Liver (tissue), 9 donors: ENCODE data around the gene SLC9A1. TPM values are rescaled to one million over a fixed set of nuclear protein-coding genes. Genes with fewer than 3 reads are reported as not detected.

ENCODE experiments used
- DNase-seq: peaks from one replicate; pipeline ENCODE4 v3.0.0-alpha.2; 2017; ENCODE audit warnings: low spot score
- H3K27ac ChIP-seq, 2 donors: one replicate each; pipeline ENCODE4 v1.7.0; 2013; ENCODE audit warnings: inconsistent platforms in 2 of 2, low read length in 2 of 2, control low read depth in 1 of 2, low read depth in 1 of 2, mild to moderate bottlenecking in 1 of 2
- H3K27me3 ChIP-seq, 4 donors: one replicate each; pipeline versions ENCODE4 v1.6.1 to v1.7.0; 2013; ENCODE audit warnings: low read length in 3 of 4, inconsistent platforms in 1 of 4, mild to moderate bottlenecking in 1 of 4, moderate library complexity in 1 of 4; ENCODE audit not compliant: control insufficient read depth in 4 of 4, insufficient read depth in 4 of 4
- H3K36me3 ChIP-seq, 4 donors: one replicate each; pipeline versions ENCODE4 v1.6.1 to v1.7.0; 2013; ENCODE audit warnings: low read length in 3 of 4, mild to moderate bottlenecking in 3 of 4, low read depth in 1 of 4, moderate library complexity in 1 of 4; ENCODE audit not compliant: control insufficient read depth in 4 of 4, insufficient read depth in 3 of 4
- H3K4me1 ChIP-seq, 4 donors: one replicate each; pipeline versions ENCODE4 v1.6.1 to v1.7.0; 2013; ENCODE audit warnings: low read length in 3 of 4, mild to moderate bottlenecking in 3 of 4, moderate library complexity in 1 of 4; ENCODE audit not compliant: control insufficient read depth in 4 of 4, insufficient read depth in 4 of 4
- H3K4me3 ChIP-seq, 3 donors: one replicate each; pipeline versions ENCODE4 v1.6.1 to v1.7.0; 2013; ENCODE audit warnings: low read length in 3 of 3, control low read depth in 1 of 3, low read depth in 1 of 3, mild to moderate bottlenecking in 1 of 3
- H3K9ac ChIP-seq, 2 donors: one replicate each; pipeline ENCODE4 v1.7.0; 2013; ENCODE audit warnings: low read length in 2 of 2, mild to moderate bottlenecking in 2 of 2, moderate library complexity in 2 of 2, control low read depth in 1 of 2, low read depth in 1 of 2
- H3K9me3 ChIP-seq, 4 donors: one replicate each; pipeline versions ENCODE4 v1.6.1 to v1.7.0; 2013; ENCODE audit warnings: low read length in 3 of 4; ENCODE audit not compliant: control insufficient read depth in 4 of 4
- EGR1 ChIP-seq, 2 donors: IDR thresholded peaks; 2 replicates each; pipeline ENCODE4 v1.6.1; 2016 to 2018; ENCODE audit warnings: antibody characterized with exemption in 2 of 2, low read depth in 2 of 2
- FOXA2 ChIP-seq: IDR thresholded peaks from 2 replicates; pipeline ENCODE4 v1.6.1; 2016; ENCODE audit warnings: antibody characterized with exemption
- GABPA ChIP-seq, 2 donors: IDR thresholded peaks in 1 of 2; conservative IDR thresholded peaks in 1 of 2; 2 replicates each; pipeline ENCODE4 v1.6.1; 2016; ENCODE audit warnings: antibody characterized with exemption in 2 of 2, mild to moderate bottlenecking in 1 of 2, moderate library complexity in 1 of 2
- HNF4A ChIP-seq, 2 donors: conservative IDR thresholded peaks; 2 replicates each; pipeline ENCODE4 v1.6.1; 2016; ENCODE audit warnings: antibody characterized with exemption in 2 of 2, mild to moderate bottlenecking in 2 of 2
- NR2F2 ChIP-seq: IDR thresholded peaks from 2 replicates; pipeline ENCODE4 v1.6.1; 2016; ENCODE audit warnings: antibody characterized with exemption
- RXRA ChIP-seq, 2 donors: IDR thresholded peaks; 2 replicates each; pipeline ENCODE4 v1.6.1; 2017 to 2018; ENCODE audit warnings: antibody characterized with exemption in 2 of 2, mild to moderate bottlenecking in 1 of 2
- SP1 ChIP-seq: IDR thresholded peaks from 2 replicates; pipeline ENCODE4 v1.6.1; 2018; ENCODE audit warnings: antibody characterized with exemption, mild to moderate bottlenecking
- TAF1 ChIP-seq: conservative IDR thresholded peaks from 2 replicates; pipeline ENCODE4 v1.6.1; 2016; ENCODE audit warnings: antibody characterized with exemption, mild to moderate bottlenecking
- WGBS: extraction: QIAGEN DNeasy Blood & Tissue Kit; methylation state at CpG from one replicate; pipeline ENCODE4 v1.1.7; 2013; 5-methylcytosine and 5-hydroxymethylcytosine counted together
- polyA plus RNA-seq, 2 donors: library from polyadenylated mRNA; stranded (reverse) in 1 of 2; unstranded in 1 of 2; fragments of 200-250 nt in 1 of 2; fragments of >200 nt in 1 of 2; fragmentation: Nextera tagmentation in 1 of 2; extraction: Ambion mirVana in 1 of 2; gene quantifications; one replicate each; pipeline versions ENCODE4 v1.2.1 to v1.2.3, GENCODE V29; 2013 to 2015
- total RNA-seq, 2 donors: library from RNA; depleted of rRNA; stranded (reverse); fragments of >200 nt; gene quantifications; one replicate each; pipeline ENCODE4 v1.2.3, GENCODE V29; 2014
- TF ChIP-seq, protein P1 (sequence below): IDR thresholded peaks from 2 replicates; pipeline ENCODE4 v1.6.1; 2016; ENCODE audit warnings: antibody characterized with exemption
- TF ChIP-seq, protein P2 (sequence below): fragments of 150-350 bp; IDR thresholded peaks from 2 replicates; pipeline ENCODE4 v1.5.1; 2017; ENCODE audit warnings: improper control_type of control experiment, low read depth, low read length; ENCODE audit not compliant: missing input control
- TF ChIP-seq, protein P3 (sequence below): IDR thresholded peaks from 2 replicates; pipeline ENCODE4 v1.6.1; 2016; ENCODE audit warnings: antibody characterized with exemption
- TF ChIP-seq, protein P4 (sequence below): IDR thresholded peaks from 2 replicates; pipeline ENCODE4 v1.6.1; 2016; ENCODE audit warnings: antibody characterized with exemption
- TF ChIP-seq, protein P5 (sequence below): IDR thresholded peaks from 2 replicates; pipeline ENCODE4 v1.6.1; 2016; ENCODE audit warnings: antibody characterized with exemption, mild to moderate bottlenecking
- donor health status: healthy.
- donor health status: healthy.
- donor health status: healthy.
- donor health status: healthy.
- donor health status: healthy.

SLC9A1 gene
- total and polyA plus RNA-seq, 4 donors, result 1.3 to 3.2 (median 1.5) TPM

DNA sequence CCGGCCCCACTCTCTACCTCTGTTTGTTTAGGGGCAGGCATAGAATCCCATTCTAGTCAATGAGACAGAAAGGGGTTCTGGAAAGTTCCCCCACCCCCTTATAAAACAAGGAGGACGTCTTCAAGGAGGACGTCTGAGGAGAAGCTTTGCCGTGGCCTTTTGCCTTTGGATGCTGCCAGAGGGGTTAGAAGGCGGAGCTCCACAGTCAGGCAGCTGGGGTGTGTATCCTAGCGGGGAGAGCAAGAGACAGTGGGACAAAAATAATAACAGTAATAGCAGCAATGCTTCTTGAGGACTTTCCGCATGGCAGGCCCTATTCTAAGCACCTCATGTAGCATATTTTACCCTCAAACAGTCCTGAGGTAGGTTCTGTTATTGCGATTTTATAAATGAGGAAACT, 94.0 kb downstream of the SLC9A1 start:
- no peaks in the 10 kb centered on the region for H3K36me3 ChIP-seq
- H3K4me1 ChIP-seq, result no peaks in the 10 kb centered on the region
- DNase-seq, result no peak
- H3K4me3 ChIP-seq, result no peak overlapping the region
- H3K9ac ChIP-seq, result no peak overlapping the region
- no peak for TF ChIP-seq RXRA (IDR thresholded peaks at IDR 0.05)
- TF ChIP-seq, protein P1, sequence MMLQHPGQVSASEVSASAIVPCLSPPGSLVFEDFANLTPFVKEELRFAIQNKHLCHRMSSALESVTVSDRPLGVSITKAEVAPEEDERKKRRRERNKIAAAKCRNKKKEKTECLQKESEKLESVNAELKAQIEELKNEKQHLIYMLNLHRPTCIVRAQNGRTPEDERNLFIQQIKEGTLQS, result no peak
- no peak for TF ChIP-seq NR2F2
- TF ChIP-seq HNF4A (conservative IDR thresholded peaks at IDR 0.05), result no peak
- TF ChIP-seq, protein P2, sequence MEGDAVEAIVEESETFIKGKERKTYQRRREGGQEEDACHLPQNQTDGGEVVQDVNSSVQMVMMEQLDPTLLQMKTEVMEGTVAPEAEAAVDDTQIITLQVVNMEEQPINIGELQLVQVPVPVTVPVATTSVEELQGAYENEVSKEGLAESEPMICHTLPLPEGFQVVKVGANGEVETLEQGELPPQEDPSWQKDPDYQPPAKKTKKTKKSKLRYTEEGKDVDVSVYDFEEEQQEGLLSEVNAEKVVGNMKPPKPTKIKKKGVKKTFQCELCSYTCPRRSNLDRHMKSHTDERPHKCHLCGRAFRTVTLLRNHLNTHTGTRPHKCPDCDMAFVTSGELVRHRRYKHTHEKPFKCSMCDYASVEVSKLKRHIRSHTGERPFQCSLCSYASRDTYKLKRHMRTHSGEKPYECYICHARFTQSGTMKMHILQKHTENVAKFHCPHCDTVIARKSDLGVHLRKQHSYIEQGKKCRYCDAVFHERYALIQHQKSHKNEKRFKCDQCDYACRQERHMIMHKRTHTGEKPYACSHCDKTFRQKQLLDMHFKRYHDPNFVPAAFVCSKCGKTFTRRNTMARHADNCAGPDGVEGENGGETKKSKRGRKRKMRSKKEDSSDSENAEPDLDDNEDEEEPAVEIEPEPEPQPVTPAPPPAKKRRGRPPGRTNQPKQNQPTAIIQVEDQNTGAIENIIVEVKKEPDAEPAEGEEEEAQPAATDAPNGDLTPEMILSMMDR, result no peak
- no peak for TF ChIP-seq EGR1 (IDR thresholded peaks at IDR 0.05; ENCODE audit: low read depth in 2 of 2)
- TF ChIP-seq, protein P3, sequence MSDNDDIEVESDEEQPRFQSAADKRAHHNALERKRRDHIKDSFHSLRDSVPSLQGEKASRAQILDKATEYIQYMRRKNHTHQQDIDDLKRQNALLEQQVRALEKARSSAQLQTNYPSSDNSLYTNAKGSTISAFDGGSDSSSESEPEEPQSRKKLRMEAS, result no peak
- no peak for TF ChIP-seq SP1
- TF ChIP-seq GABPA (IDR thresholded peaks at IDR 0.05 in 1 of 2, conservative IDR thresholded peaks at IDR 0.05 in 1 of 2), result no peak
- TF ChIP-seq FOXA2, result no peak
- TF ChIP-seq, protein P4, sequence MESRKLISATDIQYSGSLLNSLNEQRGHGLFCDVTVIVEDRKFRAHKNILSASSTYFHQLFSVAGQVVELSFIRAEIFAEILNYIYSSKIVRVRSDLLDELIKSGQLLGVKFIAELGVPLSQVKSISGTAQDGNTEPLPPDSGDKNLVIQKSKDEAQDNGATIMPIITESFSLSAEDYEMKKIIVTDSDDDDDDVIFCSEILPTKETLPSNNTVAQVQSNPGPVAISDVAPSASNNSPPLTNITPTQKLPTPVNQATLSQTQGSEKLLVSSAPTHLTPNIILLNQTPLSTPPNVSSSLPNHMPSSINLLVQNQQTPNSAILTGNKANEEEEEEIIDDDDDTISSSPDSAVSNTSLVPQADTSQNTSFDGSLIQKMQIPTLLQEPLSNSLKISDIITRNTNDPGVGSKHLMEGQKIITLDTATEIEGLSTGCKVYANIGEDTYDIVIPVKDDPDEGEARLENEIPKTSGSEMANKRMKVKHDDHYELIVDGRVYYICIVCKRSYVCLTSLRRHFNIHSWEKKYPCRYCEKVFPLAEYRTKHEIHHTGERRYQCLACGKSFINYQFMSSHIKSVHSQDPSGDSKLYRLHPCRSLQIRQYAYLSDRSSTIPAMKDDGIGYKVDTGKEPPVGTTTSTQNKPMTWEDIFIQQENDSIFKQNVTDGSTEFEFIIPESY, result no peak
- TF ChIP-seq, protein P5, sequence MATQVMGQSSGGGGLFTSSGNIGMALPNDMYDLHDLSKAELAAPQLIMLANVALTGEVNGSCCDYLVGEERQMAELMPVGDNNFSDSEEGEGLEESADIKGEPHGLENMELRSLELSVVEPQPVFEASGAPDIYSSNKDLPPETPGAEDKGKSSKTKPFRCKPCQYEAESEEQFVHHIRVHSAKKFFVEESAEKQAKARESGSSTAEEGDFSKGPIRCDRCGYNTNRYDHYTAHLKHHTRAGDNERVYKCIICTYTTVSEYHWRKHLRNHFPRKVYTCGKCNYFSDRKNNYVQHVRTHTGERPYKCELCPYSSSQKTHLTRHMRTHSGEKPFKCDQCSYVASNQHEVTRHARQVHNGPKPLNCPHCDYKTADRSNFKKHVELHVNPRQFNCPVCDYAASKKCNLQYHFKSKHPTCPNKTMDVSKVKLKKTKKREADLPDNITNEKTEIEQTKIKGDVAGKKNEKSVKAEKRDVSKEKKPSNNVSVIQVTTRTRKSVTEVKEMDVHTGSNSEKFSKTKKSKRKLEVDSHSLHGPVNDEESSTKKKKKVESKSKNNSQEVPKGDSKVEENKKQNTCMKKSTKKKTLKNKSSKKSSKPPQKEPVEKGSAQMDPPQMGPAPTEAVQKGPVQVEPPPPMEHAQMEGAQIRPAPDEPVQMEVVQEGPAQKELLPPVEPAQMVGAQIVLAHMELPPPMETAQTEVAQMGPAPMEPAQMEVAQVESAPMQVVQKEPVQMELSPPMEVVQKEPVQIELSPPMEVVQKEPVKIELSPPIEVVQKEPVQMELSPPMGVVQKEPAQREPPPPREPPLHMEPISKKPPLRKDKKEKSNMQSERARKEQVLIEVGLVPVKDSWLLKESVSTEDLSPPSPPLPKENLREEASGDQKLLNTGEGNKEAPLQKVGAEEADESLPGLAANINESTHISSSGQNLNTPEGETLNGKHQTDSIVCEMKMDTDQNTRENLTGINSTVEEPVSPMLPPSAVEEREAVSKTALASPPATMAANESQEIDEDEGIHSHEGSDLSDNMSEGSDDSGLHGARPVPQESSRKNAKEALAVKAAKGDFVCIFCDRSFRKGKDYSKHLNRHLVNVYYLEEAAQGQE, result no peak
- H3K9me3 ChIP-seq, result no peaks in the 10 kb centered on the region
- H3K27me3 ChIP-seq, result no peaks in the 10 kb centered on the region
- 89% methylated on average over 8 of the region's 8 CpGs for WGBS
- no peak overlapping the region for H3K27ac ChIP-seq

DNA sequence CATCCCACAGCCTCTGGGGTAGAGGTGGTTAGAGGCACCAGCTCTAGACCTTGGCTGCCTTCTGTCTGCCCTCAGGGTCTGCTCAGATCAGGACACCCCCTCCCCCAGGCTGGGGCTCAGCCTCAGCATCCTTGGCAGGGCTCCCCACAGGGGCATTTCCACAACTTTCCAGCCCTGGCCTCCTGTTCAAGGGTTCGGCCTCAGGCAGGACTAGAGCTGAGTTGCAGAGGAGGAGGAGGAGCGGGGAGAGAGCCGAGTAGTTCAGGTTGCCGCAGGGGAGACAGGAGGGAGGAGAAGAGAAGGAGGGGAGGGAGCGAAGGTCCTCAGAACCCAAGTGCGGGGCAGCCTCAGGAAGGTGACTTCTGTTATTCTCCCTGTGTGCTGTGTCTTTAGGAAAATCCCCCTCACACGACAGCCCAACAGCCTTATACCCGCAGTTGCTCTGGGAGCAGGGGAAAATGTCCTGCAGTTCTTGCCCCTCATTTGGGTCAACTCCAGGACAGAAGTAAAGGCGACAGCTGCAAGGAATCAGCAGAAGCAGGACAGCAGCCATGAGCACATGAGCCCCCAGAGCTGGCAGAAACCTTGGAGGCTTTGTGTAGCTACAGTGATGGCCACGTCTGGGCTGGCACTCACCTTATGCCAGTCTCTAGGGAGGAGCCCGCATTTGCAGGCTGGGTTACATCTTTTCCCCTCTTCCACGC, 95.8 kb downstream of the SLC9A1 start:
- H3K9me3 ChIP-seq, result no peaks in the 10 kb centered on the region
- H3K27me3 ChIP-seq, result no peaks in the 10 kb centered on the region
- TF ChIP-seq TAF1, result no peak
- TF ChIP-seq GABPA (IDR thresholded peaks at IDR 0.05 in 1 of 2, conservative IDR thresholded peaks at IDR 0.05 in 1 of 2), result no peak
- H3K4me3 ChIP-seq, result no peak overlapping the region
- DNase-seq, result no peak
- H3K36me3 ChIP-seq, result no peaks in the 10 kb centered on the region
- no peak overlapping the region for H3K27ac ChIP-seq
- H3K9ac ChIP-seq, result no peak overlapping the region
- WGBS, result 72% methylated on average over 12 of the region's 12 CpGs
- no peaks in the 10 kb centered on the region for H3K4me1 ChIP-seq
